Measurements from ENCODE around the gene HYI.

DNA sequence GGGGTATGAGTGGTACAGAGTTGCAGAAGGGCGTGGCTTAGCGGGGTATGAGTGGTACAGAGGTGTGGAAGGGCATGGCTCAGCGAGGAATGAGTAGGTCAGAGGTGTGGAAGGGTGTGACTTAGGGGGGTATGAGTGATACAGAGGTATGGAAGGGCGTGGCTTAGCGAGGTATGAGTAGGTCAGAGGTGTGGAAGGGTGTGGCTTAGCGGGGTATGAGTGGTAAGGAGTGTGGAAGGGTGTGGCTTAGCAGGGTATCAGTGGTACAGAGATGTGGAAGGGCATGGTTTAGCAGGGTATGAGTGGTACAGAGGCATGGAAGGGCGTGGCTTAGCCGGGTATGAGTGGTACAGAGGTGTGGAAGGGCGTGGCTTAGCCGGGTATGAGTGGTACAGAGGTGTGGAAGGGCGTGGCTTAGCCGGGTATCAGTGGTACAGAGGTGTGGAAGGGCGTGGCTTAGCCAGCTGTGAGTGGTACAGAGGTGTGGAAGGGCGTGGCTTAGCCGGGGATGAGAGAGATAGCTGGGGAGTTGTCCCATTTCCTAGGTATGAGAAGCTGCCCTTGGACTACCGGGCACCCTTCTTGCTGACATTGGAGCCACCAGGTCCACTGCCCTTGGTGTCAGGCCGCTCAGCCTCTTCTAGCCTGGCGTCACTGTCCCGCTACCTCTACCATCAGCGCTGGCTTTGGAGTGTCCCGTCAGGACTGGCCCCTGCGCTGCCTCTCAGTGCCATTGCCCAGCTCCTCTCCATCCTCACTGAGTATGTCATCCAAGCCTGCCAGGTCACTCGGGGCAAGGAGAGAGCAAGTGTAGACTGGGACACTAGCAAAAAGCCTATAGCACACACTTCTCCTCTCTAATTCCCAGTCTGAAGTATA, 29.8 kb downstream of the HYI start:
- TF ChIP-seq POLR2A (IDR thresholded peaks at IDR 0.05) = no peak
- TF ChIP-seq, protein P1, sequence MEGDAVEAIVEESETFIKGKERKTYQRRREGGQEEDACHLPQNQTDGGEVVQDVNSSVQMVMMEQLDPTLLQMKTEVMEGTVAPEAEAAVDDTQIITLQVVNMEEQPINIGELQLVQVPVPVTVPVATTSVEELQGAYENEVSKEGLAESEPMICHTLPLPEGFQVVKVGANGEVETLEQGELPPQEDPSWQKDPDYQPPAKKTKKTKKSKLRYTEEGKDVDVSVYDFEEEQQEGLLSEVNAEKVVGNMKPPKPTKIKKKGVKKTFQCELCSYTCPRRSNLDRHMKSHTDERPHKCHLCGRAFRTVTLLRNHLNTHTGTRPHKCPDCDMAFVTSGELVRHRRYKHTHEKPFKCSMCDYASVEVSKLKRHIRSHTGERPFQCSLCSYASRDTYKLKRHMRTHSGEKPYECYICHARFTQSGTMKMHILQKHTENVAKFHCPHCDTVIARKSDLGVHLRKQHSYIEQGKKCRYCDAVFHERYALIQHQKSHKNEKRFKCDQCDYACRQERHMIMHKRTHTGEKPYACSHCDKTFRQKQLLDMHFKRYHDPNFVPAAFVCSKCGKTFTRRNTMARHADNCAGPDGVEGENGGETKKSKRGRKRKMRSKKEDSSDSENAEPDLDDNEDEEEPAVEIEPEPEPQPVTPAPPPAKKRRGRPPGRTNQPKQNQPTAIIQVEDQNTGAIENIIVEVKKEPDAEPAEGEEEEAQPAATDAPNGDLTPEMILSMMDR (IDR thresholded peaks at IDR 0.05) = no peak
